Measurements from ENCODE around the gene ELOA. TPM values are rescaled to one million over a fixed set of nuclear protein-coding genes. Genes with fewer than 3 reads are reported as not detected.

ELOA gene
- total and polyA plus RNA-seq, 9 of the 15 experiments (the other 6 are each of a cell fraction or from before 2014, with no cell fraction given), result 31.9 to 98.6 (median 61.3) TPM

DNA sequence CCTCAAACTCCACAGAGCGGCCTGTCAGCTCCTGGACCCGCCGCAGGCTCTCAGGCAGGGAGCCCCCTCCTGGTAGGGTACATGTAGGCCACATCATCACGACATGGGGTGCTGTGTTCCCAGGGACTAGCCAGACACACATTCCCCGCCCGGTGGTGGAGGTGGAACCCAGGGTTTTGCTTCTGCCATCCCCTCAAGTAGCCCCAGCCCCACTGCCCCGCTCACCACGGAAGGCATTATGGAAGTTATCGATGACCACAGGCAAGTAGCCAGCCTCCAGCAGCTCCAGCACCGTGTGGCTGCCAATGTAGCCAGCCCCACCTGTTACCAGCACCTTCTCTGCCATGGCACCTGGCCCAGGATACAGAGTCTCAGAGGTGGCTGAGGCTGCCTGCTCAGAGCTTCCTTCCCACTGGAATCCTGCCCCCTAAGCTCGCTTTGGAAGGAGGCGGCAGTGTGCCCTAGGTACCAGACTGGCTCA, 55.4 kb downstream of the ELOA start (continued):
- TF ChIP-seq, protein P1, sequence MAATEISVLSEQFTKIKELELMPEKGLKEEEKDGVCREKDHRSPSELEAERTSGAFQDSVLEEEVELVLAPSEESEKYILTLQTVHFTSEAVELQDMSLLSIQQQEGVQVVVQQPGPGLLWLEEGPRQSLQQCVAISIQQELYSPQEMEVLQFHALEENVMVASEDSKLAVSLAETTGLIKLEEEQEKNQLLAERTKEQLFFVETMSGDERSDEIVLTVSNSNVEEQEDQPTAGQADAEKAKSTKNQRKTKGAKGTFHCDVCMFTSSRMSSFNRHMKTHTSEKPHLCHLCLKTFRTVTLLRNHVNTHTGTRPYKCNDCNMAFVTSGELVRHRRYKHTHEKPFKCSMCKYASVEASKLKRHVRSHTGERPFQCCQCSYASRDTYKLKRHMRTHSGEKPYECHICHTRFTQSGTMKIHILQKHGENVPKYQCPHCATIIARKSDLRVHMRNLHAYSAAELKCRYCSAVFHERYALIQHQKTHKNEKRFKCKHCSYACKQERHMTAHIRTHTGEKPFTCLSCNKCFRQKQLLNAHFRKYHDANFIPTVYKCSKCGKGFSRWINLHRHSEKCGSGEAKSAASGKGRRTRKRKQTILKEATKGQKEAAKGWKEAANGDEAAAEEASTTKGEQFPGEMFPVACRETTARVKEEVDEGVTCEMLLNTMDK (IDR thresholded peaks at IDR 0.05; ENCODE audit: borderline replicate concordance, insufficient read depth, low read depth, low read length, poor library complexity, severe bottlenecking), result peak; percentile 23
- no peak for TF ChIP-seq HNRNPH1 (optimal IDR thresholded peaks at IDR 0.05; ENCODE audit: low read depth, low read length)
- no peak for TF ChIP-seq FUS (optimal IDR thresholded peaks at IDR 0.05; ENCODE audit: low read depth, low read length)

DNA sequence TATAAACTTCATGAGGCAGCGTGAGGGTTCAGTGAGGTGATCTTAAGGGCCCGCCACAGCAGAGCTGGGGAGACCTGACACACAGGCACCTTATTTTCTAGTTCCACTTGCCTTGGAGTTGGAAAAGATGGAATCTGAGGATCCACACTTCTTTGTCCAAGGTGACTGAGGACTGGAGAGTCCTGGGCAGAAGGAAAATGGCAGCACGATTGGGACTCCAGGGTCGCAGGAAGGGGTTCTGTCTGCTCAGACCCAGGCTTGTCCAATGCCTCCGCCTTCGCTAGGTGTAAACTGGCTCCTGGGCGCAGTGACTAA, 55.9 kb downstream of the ELOA start:
- POLR2A ChIA-PET, result interaction anchor here (0.5 to 6.8 kb wide), 9 partner anchors 8 to 158 kb away, joined by 3 to 71 read pairs (median 4); partner anchors contain the start of genes LYPLA2 and PITHD1
- peaks cover 49% of the 10 kb centered on the region; the same call in 2 of the 3 replicates for H3K36me3 ChIP-seq (ENCODE audit: control insufficient read depth, insufficient read depth, low read length)
- H3K4me1 ChIP-seq (replicated peaks in 1 of 2; ENCODE audit: control insufficient read depth in 2 of 2, insufficient read depth in 2 of 2, low read length in 2 of 2), result peaks cover 21 to 52% of the 10 kb centered on the region in 2 experiments
- in situ Hi-C loops (cut with MboI), result no loop called here
- no TSS peak for BruUV-seq (replicated peaks)
- peak overlapping the region; percentile 93 to 98 for H3K9ac ChIP-seq (ENCODE audit: insufficient read depth in 1 of 2, low read depth in 2 of 2, low read length in 2 of 2)
- CTCF ChIA-PET (ENCODE audit: low intra/inter-chr PET ratio), result no interaction called here
- no peaks in the 10 kb centered on the region for H3K9me3 ChIP-seq (replicated peaks; ENCODE audit: control insufficient read depth, insufficient read depth, low read depth, low read length)
- H3K79me2 ChIP-seq (ENCODE audit: control insufficient read depth, insufficient read depth, low read length), result peaks cover 24% of the 10 kb centered on the region
- peak overlapping the region; percentile 74 for H3K27ac ChIP-seq (ENCODE audit: extremely low read depth, low read depth, low read length)
- H2AFZ ChIP-seq (ENCODE audit: low read depth, low read length), result peak overlapping the region; percentile 77; the same call in 1 of the 2 replicates
- peak overlapping the region; percentile 80 for H3K4me3 ChIP-seq
- peaks cover 5% of the 10 kb centered on the region for H3K9me1 ChIP-seq (ENCODE audit: control insufficient read depth, insufficient read depth, low read length)
- H3K27me3 ChIP-seq (ENCODE audit: control insufficient read depth in 2 of 2, insufficient read depth in 2 of 2, low read length in 2 of 2), result no peaks in the 10 kb centered on the region
- 32% methylated on average over 7 of the region's 7 CpGs for WGBS (ENCODE audit: insufficient coverage, low coverage, missing lambda C conversion rate)
- no peaks in the 10 kb centered on the region for H4K20me1 ChIP-seq (replicated peaks; ENCODE audit: control insufficient read depth, insufficient read depth, low read length)
- ATAC-seq (no peak), FAIRE-seq (peak; percentile 86), DNase-seq (ENCODE audit: extremely low read depth in 1 of 4, low spot score in 3 of 4) (no peak)
- intact Hi-C loops (cut with micrococcal nuclease), result no loop called here
- H3K4me2 ChIP-seq (ENCODE audit: insufficient read depth, low read length), result peak overlapping the region; percentile 96
- TF ChIP-seq BCOR (IDR thresholded peaks at IDR 0.05) (no peak), ZNF274 (IDR thresholded peaks at IDR 0.05; ENCODE audit: borderline replicate concordance, low read depth, low read length) (no peak), ZNF263 (CRISPR knock-in tag; IDR thresholded peaks at IDR 0.05; ENCODE audit: borderline replicate concordance) (peak; percentile 32; the same call in 1 of the 2 replicates), FOSL1 (tag; conservative IDR thresholded peaks at IDR 0.05) (peak; percentile 88; the same call in 1 of the 2 replicates), DPF2 (IDR thresholded peaks at IDR 0.05) (peak; percentile 63; the same call in 1 of the 2 replicates), NFIX (CRISPR knock-in tag; IDR thresholded peaks at IDR 0.05; ENCODE audit: low read depth) (no peak), ARID1B (IDR thresholded peaks at IDR 0.05) (no peak), ZNF445 (CRISPR knock-in tag; IDR thresholded peaks at IDR 0.05; ENCODE audit: low read depth) (no peak), SMARCA4 (IDR thresholded peaks at IDR 0.05) (0 out of 2 replicates have a peak, but pooled peaks have one; percentile 10), ZBTB7A (IDR thresholded peaks at IDR 0.05; ENCODE audit: borderline replicate concordance, control insufficient read depth, low read depth, low read length) (0 out of 2 replicates have a peak, but pooled peaks have one; percentile 69)
- TF ChIP-seq, protein P2, sequence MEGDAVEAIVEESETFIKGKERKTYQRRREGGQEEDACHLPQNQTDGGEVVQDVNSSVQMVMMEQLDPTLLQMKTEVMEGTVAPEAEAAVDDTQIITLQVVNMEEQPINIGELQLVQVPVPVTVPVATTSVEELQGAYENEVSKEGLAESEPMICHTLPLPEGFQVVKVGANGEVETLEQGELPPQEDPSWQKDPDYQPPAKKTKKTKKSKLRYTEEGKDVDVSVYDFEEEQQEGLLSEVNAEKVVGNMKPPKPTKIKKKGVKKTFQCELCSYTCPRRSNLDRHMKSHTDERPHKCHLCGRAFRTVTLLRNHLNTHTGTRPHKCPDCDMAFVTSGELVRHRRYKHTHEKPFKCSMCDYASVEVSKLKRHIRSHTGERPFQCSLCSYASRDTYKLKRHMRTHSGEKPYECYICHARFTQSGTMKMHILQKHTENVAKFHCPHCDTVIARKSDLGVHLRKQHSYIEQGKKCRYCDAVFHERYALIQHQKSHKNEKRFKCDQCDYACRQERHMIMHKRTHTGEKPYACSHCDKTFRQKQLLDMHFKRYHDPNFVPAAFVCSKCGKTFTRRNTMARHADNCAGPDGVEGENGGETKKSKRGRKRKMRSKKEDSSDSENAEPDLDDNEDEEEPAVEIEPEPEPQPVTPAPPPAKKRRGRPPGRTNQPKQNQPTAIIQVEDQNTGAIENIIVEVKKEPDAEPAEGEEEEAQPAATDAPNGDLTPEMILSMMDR (IDR thresholded peaks at IDR 0.05 in 2 of 3, conservative IDR thresholded peaks at IDR 0.05 in 1 of 3; ENCODE audit: insufficient read depth in 2 of 3, low read depth in 1 of 3, low read length in 3 of 3), result no peak
- TF ChIP-seq, protein P3, sequence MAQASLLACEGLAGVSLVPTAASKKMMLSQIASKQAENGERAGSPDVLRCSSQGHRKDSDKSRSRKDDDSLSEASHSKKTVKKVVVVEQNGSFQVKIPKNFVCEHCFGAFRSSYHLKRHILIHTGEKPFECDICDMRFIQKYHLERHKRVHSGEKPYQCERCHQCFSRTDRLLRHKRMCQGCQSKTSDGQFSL (CRISPR knock-in tag; IDR thresholded peaks at IDR 0.05), result 0 out of 2 replicates have a peak, but pooled peaks have one; percentile 32
- TF ChIP-seq, protein P3 (tag; IDR thresholded peaks at IDR 0.05), result no peak

All from K562 (cell line).